HepG2 (cell line): ENCODE results near the gene NPC1. TPM values are rescaled to one million over a fixed set of nuclear protein-coding genes. Genes with fewer than 3 reads are reported as not detected.

Experiments
- ATAC-seq: fragments of 200-7000 bp; cut with Tn5 transposase; 3 replicates; pipeline ENCODE4 v1.9.1; 2020; ENCODE audit warnings: mild to moderate bottlenecking, moderate library complexity
- BruUV-seq: library from RNA; stranded (reverse); fragments of 400-500 nt; replicated peaks from 2 replicates; lab custom pipeline; 2021; lab: Mats Ljungman, UMichigan
- CTCF ChIA-PET: fragments of 300-600 bp; formaldehyde crosslinking; extraction: SDS; loops from one replicate; lab custom pipeline; 2021; ENCODE audit warnings: low total read pairs, inconsistent platforms, low intra/inter-chr PET ratio; lab: Yijun Ruan, JAX
- POLR2A ChIA-PET: fragments of 350-600 bp; sonication (Branson Sonifier 250); formaldehyde crosslinking; loops from one replicate; lab custom pipeline; 2020; ENCODE audit warnings: antibody characterized with exemption, inconsistent platforms; lab: Yijun Ruan, JAX
- DNase-seq: peaks from one replicate; pipeline ENCODE4 v3.0.0-alpha.2; 2015; ENCODE audit warnings: low spot score
- FAIRE-seq: peaks from 3 replicates; lab custom pipeline; 2011; peaks lifted over from hg19 to GRCh38; lab: Jason Lieb, UNC
- H2AFZ ChIP-seq: one replicate; pipeline ENCODE4 v1.6.1; 2011; ENCODE audit warnings: low read length, inconsistent platforms
- H3K27ac ChIP-seq: fragments of 300-600 bp; 3 replicates; pipeline ENCODE4 v1.8.0; 2011; ENCODE audit warnings: mixed run types, mild to moderate bottlenecking, mixed read lengths, low read length, inconsistent platforms; ENCODE audit not compliant: insufficient read depth; ENCODE audit errors: extremely low read length
- H3K27me3 ChIP-seq, 2 experiments: fragments of 200-600 bp in 1 of 2; 2 replicates in 1 of 2; 3 replicates in 1 of 2; pipeline versions ENCODE4 v1.6.0 to v1.8.0; 2011; ENCODE audit warnings: low read length in 2 of 2, mild to moderate bottlenecking in 2 of 2, moderate library complexity in 2 of 2, inconsistent platforms in 1 of 2; ENCODE audit not compliant: insufficient read depth in 2 of 2, control insufficient read depth in 1 of 2
- H3K36me3 ChIP-seq, 2 experiments: fragments of 200-600 bp in 1 of 2; replicated peaks in 1 of 2; 2 replicates in 1 of 2; 3 replicates in 1 of 2; pipeline versions ENCODE4 v1.5.1 to v1.8.0; 2011; ENCODE audit warnings: low read length in 2 of 2, inconsistent platforms in 1 of 2; ENCODE audit not compliant: insufficient read depth in 2 of 2, control insufficient read depth in 1 of 2
- H3K4me1 ChIP-seq: 2 replicates; pipeline ENCODE4 v1.5.1; 2012; ENCODE audit warnings: low read length, inconsistent platforms; ENCODE audit not compliant: insufficient read depth
- H3K4me2 ChIP-seq: 2 replicates; pipeline ENCODE4 v1.6.0; 2011; ENCODE audit warnings: low read depth, low read length, inconsistent platforms
- H3K4me3 ChIP-seq, 3 experiments: fragments of 200-600 bp in 1 of 3; sonication (generic), shearing (Covaris generic) in 1 of 3; replicated peaks in 1 of 3; 2 replicates each; pipeline ENCODE4 v1.5.1; 2011 to 2016; ENCODE audit warnings: low read length in 3 of 3, inconsistent platforms in 2 of 3, low read depth in 2 of 3, mild to moderate bottlenecking in 2 of 3, control low read depth in 1 of 3, mixed read lengths in 1 of 3; ENCODE audit not compliant: insufficient read depth in 1 of 3
- H3K79me2 ChIP-seq: one replicate; pipeline ENCODE4 v1.6.1; 2011; ENCODE audit warnings: low read length, inconsistent platforms; ENCODE audit not compliant: insufficient read depth
- H3K9ac ChIP-seq: 2 replicates; pipeline ENCODE4 v1.6.0; 2011; ENCODE audit warnings: mild to moderate bottlenecking, low read depth, low read length, inconsistent platforms; ENCODE audit not compliant: insufficient read depth
- H3K9me3 ChIP-seq: 2 replicates; pipeline ENCODE4 v1.5.1; 2012; ENCODE audit warnings: mild to moderate bottlenecking, low read length
- H4K20me1 ChIP-seq: 2 replicates; pipeline ENCODE4 v1.6.0; 2011; ENCODE audit warnings: inconsistent platforms, mild to moderate bottlenecking, low read length, moderate library complexity; ENCODE audit not compliant: insufficient read depth
- CCAR2 ChIP-seq: fragments of 200-400 bp; formaldehyde crosslinking; optimal IDR thresholded peaks from 2 replicates; pipeline ENCODE3; 2018; ENCODE audit warnings: low read depth, mild to moderate bottlenecking, low read length, moderate library complexity
- CEBPZ ChIP-seq: IDR thresholded peaks from 2 replicates; pipeline ENCODE4 v1.6.1; 2012; ENCODE audit warnings: low read length, improper control_type of control experiment
- FOXC1 ChIP-seq: sonication (generic); formaldehyde crosslinking; IDR thresholded peaks from 2 replicates; pipeline ENCODE4 v1.8.0; 2022; ENCODE audit warnings: mild to moderate bottlenecking, missing genetic modification reagents, borderline replicate concordance
- JUND ChIP-seq: sonication (generic); formaldehyde crosslinking; IDR thresholded peaks from 2 replicates; pipeline ENCODE4 v1.8.0; 2022; ENCODE audit warnings: mild to moderate bottlenecking, missing genetic modification reagents
- TP53 ChIP-seq: sonication (generic); formaldehyde crosslinking; conservative IDR thresholded peaks from 2 replicates; pipeline ENCODE4 v1.4.0; 2020; ENCODE audit warnings: missing genetic modification reagents
- WIZ ChIP-seq: sonication (generic); formaldehyde crosslinking; IDR thresholded peaks from 2 replicates; pipeline ENCODE4 v1.5.1; 2020; ENCODE audit warnings: mild to moderate bottlenecking, missing genetic modification reagents
- YY1 ChIP-seq: IDR thresholded peaks from 2 replicates; pipeline ENCODE4 v1.6.1; 2011; ENCODE audit warnings: low read length, low read depth, moderate library complexity, mild to moderate bottlenecking; ENCODE audit not compliant: insufficient read depth, insufficient replicate concordance
- ZFX ChIP-seq: sonication (generic); formaldehyde crosslinking; IDR thresholded peaks from 2 replicates; pipeline ENCODE4 v1.4.0; 2020; ENCODE audit warnings: mild to moderate bottlenecking, low read depth, missing genetic modification reagents, moderate library complexity
- ZNF292 ChIP-seq: sonication (generic); formaldehyde crosslinking; IDR thresholded peaks from 2 replicates; pipeline ENCODE4 v1.8.1; 2022; ENCODE audit warnings: mild to moderate bottlenecking, low read depth, missing genetic modification reagents, borderline replicate concordance
- ZNF3 ChIP-seq: IDR thresholded peaks from 2 replicates; pipeline ENCODE4 v1.7.0; 2017; ENCODE audit warnings: inconsistent platforms
- ZNF34 ChIP-seq: sonication (generic); formaldehyde crosslinking; IDR thresholded peaks from 2 replicates; pipeline ENCODE4 v1.4.0; 2020; ENCODE audit warnings: mild to moderate bottlenecking, missing genetic modification reagents, borderline replicate concordance
- ZNF780A ChIP-seq: sonication (generic); formaldehyde crosslinking; IDR thresholded peaks from 2 replicates; pipeline ENCODE4 v1.8.0; 2022; ENCODE audit warnings: mild to moderate bottlenecking, missing genetic modification reagents, moderate library complexity
- ZNF839 ChIP-seq: sonication (generic); formaldehyde crosslinking; IDR thresholded peaks from 2 replicates; pipeline ENCODE4 v1.4.0; 2020; ENCODE audit warnings: missing genetic modification reagents, mild to moderate bottlenecking, borderline replicate concordance
- WGBS: methylation state at CpG from one replicate; pipeline ENCODE4 v1.1.6; 2017; ENCODE audit warnings: low lambda C conversion rate; 5-methylcytosine and 5-hydroxymethylcytosine counted together
- in situ Hi-C: cut with HindIII; loops from 2 replicates; pipeline ENCODE4 v1.10.0; 2017; ENCODE audit warnings: low pct_unique_long_range_greater_than_20kb; ENCODE audit not compliant: extremely low pct_ligation_motif_present
- intact Hi-C: fragments of 100-400 bp; cut with micrococcal nuclease; formaldehyde crosslinking; loops from one replicate; pipeline ENCODE4 v1.10.0; 2022; ENCODE audit not compliant: unreplicated experiment
- polyA plus RNA-seq, 8 experiments: library from polyadenylated mRNA; depleted of rRNA in 3 of 8; stranded (reverse) in 7 of 8; unstranded in 1 of 8; fragments of >200 nt; fragmentation: Illumina TruSeq in 4 of 8; extraction: Trizol in 4 of 8; gene quantifications; 2 replicates each; pipeline versions ENCODE4 v1.2.1 to v1.2.3, GENCODE V29; 2011 to 2016; ENCODE audit warnings: low read depth in 4 of 8, missing spikeins in 1 of 8, mixed read lengths in 1 of 8; ENCODE audit not compliant: insufficient read depth in 1 of 8
- total RNA-seq, 5 experiments: library from RNA; depleted of rRNA; stranded (reverse); fragments of >200 nt; fragmentation: Illumina TruSeq; extraction: Trizol; gene quantifications; 2 replicates each; pipeline ENCODE4 v1.2.3, GENCODE V29; 2016; ENCODE audit warnings: low read depth in 1 of 5

NPC1 gene
- total and polyA plus RNA-seq, 2 of the 13 experiments (the other 11 are each of a cell fraction or from before 2014, with no cell fraction given) = 46.5 to 114 TPM

DNA sequence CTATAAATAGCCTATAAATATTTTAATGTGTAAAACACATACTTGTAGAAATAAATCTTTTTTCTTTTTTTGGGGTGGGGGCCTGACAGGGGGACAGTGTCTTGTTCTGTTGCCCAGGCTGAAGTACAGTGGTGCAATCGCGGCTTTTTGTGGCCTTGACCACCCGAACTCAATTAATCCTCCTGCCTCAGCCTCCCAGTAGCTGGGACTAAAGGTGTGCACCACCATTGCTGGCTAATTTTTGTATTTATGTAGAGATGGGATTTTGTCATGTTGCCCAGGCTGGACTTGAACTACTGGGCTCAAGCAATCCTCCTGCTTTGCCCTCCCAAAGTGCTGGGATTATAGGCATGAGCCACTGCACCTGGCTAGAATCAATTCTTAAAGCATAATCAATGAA is 37.6 kb downstream of the NPC1 start (continued):
- TF ChIP-seq ZNF780A (no peak), WIZ (CRISPR knock-in tag) (no peak), TP53 (CRISPR knock-in tag) (no peak), YY1 (no peak), ZNF34 (CRISPR knock-in tag) (no peak)

DNA sequence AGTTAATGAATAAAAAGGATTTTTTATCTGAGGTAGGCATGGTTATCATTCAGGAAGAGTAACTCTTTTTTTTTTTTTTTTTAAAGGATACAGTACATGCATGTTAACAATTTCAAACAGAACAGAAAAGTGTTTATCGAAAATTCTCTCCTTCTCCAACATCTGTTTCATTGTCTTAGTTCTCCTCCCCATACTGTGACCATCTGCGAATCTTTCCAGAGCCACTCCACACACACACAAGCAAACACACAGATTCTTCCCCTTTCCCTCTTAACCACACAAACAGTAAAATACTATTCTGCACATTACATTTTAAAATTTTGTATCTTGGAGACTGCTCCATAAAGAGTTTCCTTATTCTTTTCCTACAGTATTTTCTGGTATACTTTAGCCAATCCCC is 38.0 kb downstream of the NPC1 start:
- no peak overlapping the region for H3K9ac ChIP-seq
- CTCF ChIA-PET = no interaction called here
- intact Hi-C loops = loop anchor here (1.0 kb wide), 1 partner anchor 8 kb away; no protein-coding TSS in a partner anchor
- no peak overlapping the region for H2AFZ ChIP-seq
- H3K4me1 ChIP-seq = peaks cover 60% of the 10 kb centered on the region
- no peak for TF ChIP-seq ZNF3 (CRISPR knock-in tag)
- no peak for TF ChIP-seq CEBPZ
- no peak for TF ChIP-seq FOXC1 (CRISPR knock-in tag)
- no peak for TF ChIP-seq JUND (CRISPR knock-in tag)
- TF ChIP-seq ZNF839 (CRISPR knock-in tag) = no peak
- no peak for TF ChIP-seq CCAR2
- TF ChIP-seq ZNF292 (CRISPR knock-in tag) = no peak
- TF ChIP-seq ZFX (CRISPR knock-in tag) = no peak
- WGBS = 90% methylated on average over 2 of the region's 2 CpGs
- H3K36me3 ChIP-seq = peaks cover 23 to 82% of the 10 kb centered on the region in 2 experiments
- H3K27ac ChIP-seq = peak overlapping the region; percentile 75
- H3K4me2 ChIP-seq = no peak overlapping the region
- H3K9me3 ChIP-seq = no peaks in the 10 kb centered on the region
- H3K79me2 ChIP-seq = peaks cover 5% of the 10 kb centered on the region
- no peaks in the 10 kb centered on the region for H3K27me3 ChIP-seq
- in situ Hi-C loops = loop anchor here (5.0 kb wide), 1 partner anchor 39 kb away; the partner anchor contains the start of gene NPC1
- H4K20me1 ChIP-seq = no peaks in the 10 kb centered on the region
- ATAC-seq = no peak
- DNase-seq = no peak
- H3K4me3 ChIP-seq = no peak overlapping the region
- no peak for FAIRE-seq
- POLR2A ChIA-PET = interaction anchor here (0.9 to 1.4 kb wide), 2 partner anchors 8 to 22 kb away, joined by 5 to 6 read pairs; no protein-coding TSS in a partner anchor
- no TSS peak for BruUV-seq
